Upper lobe of left lung (tissue), 6 donors: ENCODE data around the gene PATZ1. TPM values are rescaled to one million over a fixed set of nuclear protein-coding genes. Genes with fewer than 3 reads are reported as not detected.
"Not testable (repeated sequence)": the region's sequence is repeated elsewhere in the genome, so short reads cannot be mapped to it uniquely, and the experiment has no call there.

Experiments used
- ATAC-seq, 2 donors: fragments of 200-7000 bp; cut with Tn5 transposase; one replicate each; pipeline ENCODE4 v1.9.1; 2022; ENCODE audit warnings: mild to moderate bottlenecking in 2 of 2, moderate library complexity in 2 of 2; ENCODE audit not compliant: low FRiP score in 2 of 2
- DNase-seq, 2 donors: peaks; one replicate each; pipeline ENCODE4 v3.0.0-alpha.2; 2019 to 2020
- H3K27ac ChIP-seq, 4 donors: fragments of 200-600 bp; sonication (generic); one replicate each; pipeline ENCODE4 v1.5.1; 2016 to 2019
- H3K27me3 ChIP-seq, 4 donors: fragments of 200-600 bp; sonication (generic); one replicate each; pipeline ENCODE4 v1.5.1; 2017 to 2019
- H3K36me3 ChIP-seq, 4 donors: fragments of 200-600 bp; sonication (generic); one replicate each; pipeline ENCODE4 v1.5.1; 2016 to 2019
- H3K4me1 ChIP-seq, 4 donors: fragments of 200-600 bp; sonication (generic); one replicate each; pipeline ENCODE4 v1.5.1; 2018 to 2019
- H3K4me3 ChIP-seq, 4 donors: fragments of 200-600 bp; sonication (generic); one replicate each; pipeline ENCODE4 v1.5.1; 2017 to 2019; ENCODE audit warnings: mild to moderate bottlenecking in 2 of 4, moderate library complexity in 1 of 4
- H3K9me3 ChIP-seq, 4 donors: fragments of 200-600 bp; sonication (generic); one replicate each; pipeline ENCODE4 v1.5.1; 2018 to 2019
- EP300 ChIP-seq, 4 donors: sonication (generic); formaldehyde crosslinking; IDR thresholded peaks; one replicate each; pipeline ENCODE4 v1.5.1; 2017; ENCODE audit warnings: antibody characterized with exemption in 4 of 4, control low read depth in 2 of 4
- POLR2A ChIP-seq, 4 donors: fragments of 450-650 bp; IDR thresholded peaks; one replicate each; pipeline ENCODE4 v1.5.1; 2016 to 2017; ENCODE audit warnings: antibody characterized with exemption in 4 of 4, mild to moderate bottlenecking in 2 of 4
- POLR2AphosphoS5 ChIP-seq, 2 donors: sonication (generic); formaldehyde crosslinking; IDR thresholded peaks; one replicate each; pipeline ENCODE4 v1.5.1; 2017; ENCODE audit warnings: antibody characterized with exemption in 2 of 2
- WGBS, 2 donors: methylation state at CpG; one replicate each; pipeline ENCODE4 v1.1.5; 2017 to 2018; 5-methylcytosine and 5-hydroxymethylcytosine counted together
- total RNA-seq, 6 donors: library from RNA; depleted of rRNA in 4 of 6; stranded (reverse); fragments of >200 nt in 4 of 6; gene quantifications; one replicate each; pipeline versions ENCODE4 v1.1.0 to v1.2.1, GENCODE V29; 2016 to 2021
- TF ChIP-seq, protein P1 (sequence below), 6 experiments: fragments of 450-650 bp in 4 of 6; fragments of 200-600 bp in 2 of 6; sonication (generic) in 2 of 6; IDR thresholded peaks; one replicate each; pipeline ENCODE4 v1.5.1; 2016 to 2019; ENCODE audit warnings: antibody characterized with exemption in 6 of 6
- donor health status: DM: no; HTN: no; CAD: no; lungs with moderate emphysema.
- donor health status: DM: no; HTN: yes; CAD: no; lungs with severe emphysema.

PATZ1 gene
- total RNA-seq, 6 donors from 2014 or later: 18.2 to 29.7 (median 24.0) TPM

DNA sequence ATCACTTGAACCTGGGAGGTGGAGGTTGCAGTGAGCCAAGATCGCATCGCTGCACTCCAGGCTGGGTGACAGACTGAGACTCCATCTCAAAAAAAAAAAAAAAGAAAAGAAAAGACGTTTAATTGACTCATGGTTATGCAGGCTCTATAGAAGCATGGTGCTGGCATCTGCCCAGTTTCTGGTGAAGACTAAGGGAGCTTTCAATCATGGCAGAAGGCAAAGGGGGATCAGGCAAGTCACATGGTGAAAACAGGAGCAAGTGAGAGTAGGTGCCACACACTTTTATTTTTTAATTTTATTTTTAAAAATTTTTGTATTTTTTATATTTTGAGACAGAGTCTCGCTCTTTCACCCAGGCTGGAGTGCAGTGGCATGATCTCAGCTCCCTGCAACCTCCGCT is 8.4 kb upstream of the PATZ1 start:
- Histone ChIP-seq H3K36me3 (no peaks in the 10 kb centered on the region), H3K27me3 (no peaks in the 10 kb centered on the region), H3K4me3 (no peak overlapping the region), H3K27ac (no peak overlapping the region), H3K9me3 (no peaks in the 10 kb centered on the region), H3K4me1 (no peaks in the 10 kb centered on the region)
- TF ChIP-seq, protein P1, sequence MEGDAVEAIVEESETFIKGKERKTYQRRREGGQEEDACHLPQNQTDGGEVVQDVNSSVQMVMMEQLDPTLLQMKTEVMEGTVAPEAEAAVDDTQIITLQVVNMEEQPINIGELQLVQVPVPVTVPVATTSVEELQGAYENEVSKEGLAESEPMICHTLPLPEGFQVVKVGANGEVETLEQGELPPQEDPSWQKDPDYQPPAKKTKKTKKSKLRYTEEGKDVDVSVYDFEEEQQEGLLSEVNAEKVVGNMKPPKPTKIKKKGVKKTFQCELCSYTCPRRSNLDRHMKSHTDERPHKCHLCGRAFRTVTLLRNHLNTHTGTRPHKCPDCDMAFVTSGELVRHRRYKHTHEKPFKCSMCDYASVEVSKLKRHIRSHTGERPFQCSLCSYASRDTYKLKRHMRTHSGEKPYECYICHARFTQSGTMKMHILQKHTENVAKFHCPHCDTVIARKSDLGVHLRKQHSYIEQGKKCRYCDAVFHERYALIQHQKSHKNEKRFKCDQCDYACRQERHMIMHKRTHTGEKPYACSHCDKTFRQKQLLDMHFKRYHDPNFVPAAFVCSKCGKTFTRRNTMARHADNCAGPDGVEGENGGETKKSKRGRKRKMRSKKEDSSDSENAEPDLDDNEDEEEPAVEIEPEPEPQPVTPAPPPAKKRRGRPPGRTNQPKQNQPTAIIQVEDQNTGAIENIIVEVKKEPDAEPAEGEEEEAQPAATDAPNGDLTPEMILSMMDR (IDR thresholded peaks at IDR 0.05): no peak
- no peak for TF ChIP-seq EP300 (IDR thresholded peaks at IDR 0.05)
- WGBS, 2 donors: 73 to 79% methylated on average over 5 of the region's 5 CpGs
- no peak for DNase-seq
- ATAC-seq: no peak

DNA sequence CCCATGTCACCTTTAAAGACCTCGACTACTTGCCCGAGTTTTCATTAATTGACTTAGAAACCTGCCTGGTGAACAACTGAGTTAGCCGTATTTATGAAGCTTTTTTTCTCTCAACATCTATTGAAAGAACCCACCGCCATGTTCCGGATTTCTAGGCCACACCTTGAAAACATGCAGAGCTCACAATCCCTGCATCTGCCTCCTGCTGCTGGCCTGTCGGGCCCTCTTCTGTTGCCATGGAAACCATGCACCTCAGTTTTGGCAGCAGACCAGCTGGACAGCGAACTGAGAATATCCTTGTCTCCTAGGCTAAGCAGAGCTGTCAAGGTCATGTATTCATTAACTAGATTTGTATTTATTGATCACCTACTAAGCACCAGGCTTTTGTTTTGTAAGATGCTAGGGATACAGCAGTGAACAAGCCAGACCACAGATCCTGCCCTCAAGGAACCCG is 4.3 kb upstream of the PATZ1 start:
- 69 to 73% methylated on average over 8 of the region's 8 CpGs for WGBS, 2 donors
- Histone ChIP-seq H3K9me3 (no peaks in the 10 kb centered on the region), H3K36me3 (no peaks in the 10 kb centered on the region), H3K4me3 (no peak overlapping the region), H3K27me3 (no peaks in the 10 kb centered on the region), H3K4me1 (peaks cover 10 to 20% (median 14%) of the 10 kb centered on the region in 4 donors), H3K27ac (no peak overlapping the region)
- ATAC-seq: no peak
- no peak for DNase-seq
- TF ChIP-seq EP300 (IDR thresholded peaks at IDR 0.05): no peak
- TF ChIP-seq POLR2A (IDR thresholded peaks at IDR 0.05): no peak
- TF ChIP-seq, protein P1 (IDR thresholded peaks at IDR 0.05): no peak
- no peak for TF ChIP-seq POLR2AphosphoS5 (IDR thresholded peaks at IDR 0.05)

DNA sequence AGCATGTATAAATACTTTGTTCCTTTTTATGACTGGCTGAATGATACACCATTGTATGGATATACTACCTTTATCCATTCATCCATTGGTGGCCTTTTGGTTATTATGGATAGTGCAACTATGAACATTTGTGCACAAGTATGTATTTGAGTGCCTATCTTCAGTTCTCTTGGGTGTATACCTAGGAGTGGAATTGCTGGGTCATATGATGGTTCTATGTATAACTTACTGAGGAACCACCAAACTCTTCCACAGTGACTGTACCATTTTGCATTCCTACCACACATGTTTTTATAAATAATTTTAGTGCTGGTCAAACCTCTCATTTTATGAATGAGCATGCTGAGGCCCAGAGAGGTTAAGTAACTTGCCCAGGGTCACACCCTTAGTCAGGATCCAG is 3.8 kb upstream of the PATZ1 start:
- Histone ChIP-seq H3K4me1 (peaks cover 15 to 25% (median 19%) of the 10 kb centered on the region in 4 donors), H3K27ac (no peak overlapping the region), H3K4me3 (no peak overlapping the region), H3K27me3 (no peaks in the 10 kb centered on the region), H3K9me3 (no peaks in the 10 kb centered on the region), H3K36me3 (no peaks in the 10 kb centered on the region)
- TF ChIP-seq, protein P1 (IDR thresholded peaks at IDR 0.05): no peak
- TF ChIP-seq POLR2A (IDR thresholded peaks at IDR 0.05): no peak
- no peak for TF ChIP-seq POLR2AphosphoS5 (IDR thresholded peaks at IDR 0.05)
- TF ChIP-seq EP300 (IDR thresholded peaks at IDR 0.05): no peak
- no peak for ATAC-seq
- DNase-seq: no peak

DNA sequence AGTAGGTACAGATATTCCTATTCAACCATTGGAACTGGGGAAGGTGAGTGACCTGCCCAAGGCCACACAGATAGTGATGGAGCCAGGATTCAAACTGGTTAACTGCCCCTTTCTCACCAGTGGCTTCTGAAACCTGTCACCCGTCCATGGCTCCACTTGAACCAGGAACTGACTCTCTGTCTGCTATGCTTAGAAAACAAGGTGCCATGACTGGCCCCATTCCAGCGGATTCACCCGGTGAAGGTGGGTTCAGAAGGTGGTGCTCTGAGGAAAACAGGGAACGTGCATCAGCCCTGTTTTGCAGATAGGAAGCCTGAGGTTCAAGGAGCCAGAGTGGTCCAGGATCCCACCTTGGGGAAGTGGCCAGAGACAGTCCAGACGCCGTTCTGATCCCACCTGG is 2.6 kb upstream of the PATZ1 start:
- H3K4me3 ChIP-seq: no peak overlapping the region
- WGBS, 2 donors: 91 to 93% methylated on average over 6 of the region's 6 CpGs
- no peaks in the 10 kb centered on the region for H3K27me3 ChIP-seq
- no peak for DNase-seq
- peaks cover 27 to 37% (median 31%) of the 10 kb centered on the region in 4 donors for H3K4me1 ChIP-seq
- TF ChIP-seq, protein P1 (IDR thresholded peaks at IDR 0.05): no peak
- TF ChIP-seq POLR2AphosphoS5 (IDR thresholded peaks at IDR 0.05): no peak
- TF ChIP-seq POLR2A (IDR thresholded peaks at IDR 0.05): no peak
- TF ChIP-seq EP300 (IDR thresholded peaks at IDR 0.05): no peak
- H3K36me3 ChIP-seq: no peaks in the 10 kb centered on the region
- no peaks in the 10 kb centered on the region for H3K9me3 ChIP-seq
- ATAC-seq: no peak
- H3K27ac ChIP-seq: no peak overlapping the region

DNA sequence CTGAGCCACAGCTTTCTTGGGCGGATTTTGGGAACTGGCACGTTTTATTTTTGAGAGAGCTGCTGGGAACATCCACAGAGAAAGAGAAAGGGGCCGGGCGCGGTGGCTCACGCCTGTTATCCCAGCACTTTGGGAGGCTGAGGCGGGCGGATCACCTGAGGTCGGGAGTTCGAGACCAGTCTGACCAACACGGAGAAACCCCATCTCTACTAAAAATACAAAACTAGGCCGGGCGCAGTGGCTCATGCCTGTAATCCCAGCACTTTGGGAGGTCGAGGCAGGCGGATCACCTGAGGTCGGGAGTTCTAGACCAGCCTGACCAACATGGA is 1.8 kb upstream of the PATZ1 start:
- WGBS, 2 donors: 84 to 87% methylated on average over 16 of the region's 16 CpGs
- peak overlapping the region in 3 of 4 donors; percentile 80 to 89 (median 85) for H3K4me3 ChIP-seq
- ATAC-seq, H3K36me3 ChIP-seq, H3K9me3 ChIP-seq, H3K27me3 ChIP-seq: not testable (repeated sequence)
- peak in 1 of 2 donors; percentile 61 for DNase-seq
- H3K27ac ChIP-seq: peak overlapping the region; percentile 85 to 92 (median 92)
- peaks cover 35 to 45% (median 39%) of the 10 kb centered on the region in 4 donors for H3K4me1 ChIP-seq
